Ecto neural progenitor cell (in vitro differentiated cells): Measurements from ENCODE around the gene DOCK10.

Experiments used
- DNase-seq: peaks from one replicate; pipeline ENCODE4 v3.0.0-alpha.2; 2018; ENCODE audit warnings: low spot score

The DOCK10 gene

GRCh38 chr2:224876522-224876921, 165.7 kb downstream of the DOCK10 start:
- DNase-seq, result no peak

DNA sequence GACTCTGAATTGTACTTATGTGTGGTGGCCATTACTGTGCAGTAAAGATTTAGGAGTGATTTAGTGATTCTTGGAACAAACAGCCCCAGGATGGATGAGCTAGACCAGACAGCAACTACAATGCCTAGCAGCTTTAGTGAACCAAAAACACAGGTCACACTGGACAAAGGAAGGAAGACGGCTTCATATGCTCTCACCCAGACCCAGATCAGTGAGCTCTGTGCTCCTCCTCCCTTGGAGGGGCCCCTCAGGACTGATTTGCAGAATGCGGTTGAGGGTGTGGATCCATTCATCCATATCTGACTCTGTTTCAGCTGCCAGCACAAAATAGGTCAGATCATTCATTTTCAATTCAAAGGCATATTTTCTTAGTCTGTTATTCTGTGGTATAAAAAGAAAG, 166.4 kb downstream of the DOCK10 start:
- DNase-seq, result no peak

- no peak for DNase-seq
Measured at GRCh38 chr2:224875153-224875552, 167.1 kb downstream of the DOCK10 start.

GRCh38 chr2:224871813-224872212, 170.5 kb downstream of the DOCK10 start:
- DNase-seq, result no peak

- DNase-seq, result no peak
Measured at GRCh38 chr2:224870341-224870740, 171.9 kb downstream of the DOCK10 start.

GRCh38 chr2:224869601-224870233, 172.6 kb downstream of the DOCK10 start:
- DNase-seq, result no peak

GRCh38 chr2:224865016-224865415, 177.3 kb downstream of the DOCK10 start:
- DNase-seq, result no peak

DNA sequence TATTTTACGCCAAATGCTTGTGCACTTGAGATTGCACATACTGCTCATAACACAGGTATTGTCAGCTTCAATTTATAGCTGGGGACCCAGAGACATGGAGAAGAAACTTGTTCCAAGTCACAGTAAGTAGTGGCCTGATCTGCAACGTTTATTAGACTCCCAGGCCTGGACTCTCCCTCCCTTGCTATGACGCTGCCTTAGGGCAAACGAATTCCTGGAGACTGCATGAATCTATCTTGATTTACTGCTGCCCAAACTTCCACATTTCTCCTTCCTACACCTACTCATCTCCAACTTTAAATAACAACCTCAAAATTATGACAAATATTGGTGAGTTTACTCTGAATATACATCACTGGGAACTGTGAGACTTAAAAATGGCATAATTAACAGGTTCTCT, 181.0 kb downstream of the DOCK10 start:
- no peak for DNase-seq

GRCh38 chr2:224860786-224861185, 181.5 kb downstream of the DOCK10 start:
- no peak for DNase-seq

- no peak for DNase-seq
Measured at GRCh38 chr2:224851811-224852210, 190.5 kb downstream of the DOCK10 start.

- no peak for DNase-seq
Measured at GRCh38 chr2:224850081-224850480, 192.2 kb downstream of the DOCK10 start.

GRCh38 chr2:224849264-224849663, 193.0 kb downstream of the DOCK10 start:
- DNase-seq, result no peak

DNA sequence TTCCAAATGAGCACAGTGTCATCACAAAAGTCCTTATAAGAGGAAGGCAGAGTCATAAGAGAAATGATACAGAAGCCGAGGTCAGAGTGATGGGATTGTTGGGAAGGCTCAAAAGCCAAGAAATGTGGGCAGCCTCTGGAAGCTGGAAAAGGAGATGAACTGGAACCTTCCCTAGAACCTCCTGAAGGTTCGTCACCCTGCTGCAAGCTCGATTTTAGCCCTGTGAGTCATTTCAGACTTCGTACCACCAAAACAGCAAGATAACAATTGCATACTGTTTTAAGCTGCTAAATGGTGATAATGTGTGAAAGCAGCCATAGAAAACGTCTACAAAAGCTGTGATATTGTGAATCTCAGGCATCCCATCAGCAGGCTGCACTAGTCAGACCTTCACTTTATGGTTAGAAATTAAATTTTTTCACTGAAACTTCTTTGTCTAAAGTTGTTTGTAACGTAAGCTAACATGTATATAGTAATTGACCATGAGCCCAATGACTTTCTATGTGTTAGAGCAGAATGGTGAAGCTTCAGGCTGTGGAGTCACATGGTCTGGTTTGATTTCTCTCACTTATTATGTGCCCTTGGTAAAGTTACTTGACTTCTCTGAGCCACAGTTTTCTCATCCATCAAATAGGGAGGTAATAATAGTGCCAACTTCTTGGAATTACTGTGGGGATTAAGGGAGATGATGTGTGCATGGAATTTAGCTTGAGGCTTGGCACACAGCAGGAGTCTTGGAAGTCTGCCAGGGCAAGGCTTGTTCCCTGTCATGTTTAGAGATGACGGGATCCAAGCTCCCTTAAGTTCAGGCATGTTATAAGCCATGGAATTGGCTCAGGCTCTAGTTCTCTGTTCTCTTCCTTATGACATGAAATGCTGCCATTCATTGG, 194.1 kb downstream of the DOCK10 start:
- no peak for DNase-seq

DNA sequence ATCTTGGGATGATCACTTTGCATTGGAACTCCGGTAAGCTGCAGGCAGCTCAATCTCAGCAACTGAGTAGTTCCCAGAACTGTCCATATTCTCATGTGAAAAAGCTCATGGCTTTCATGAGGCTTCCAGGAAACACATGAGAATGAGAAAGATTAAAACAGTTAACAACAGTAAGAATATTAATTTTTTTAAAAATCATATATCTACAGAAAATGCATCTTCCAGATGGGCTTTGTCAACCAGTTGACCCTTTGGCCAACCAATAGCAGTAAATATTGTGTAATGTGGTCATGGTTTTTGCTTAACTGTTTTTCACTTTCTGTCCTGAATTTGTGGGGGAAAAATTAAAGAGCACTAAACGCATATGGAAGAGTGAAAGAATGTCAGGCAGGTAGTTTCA, 194.9 kb downstream of the DOCK10 start:
- no peak for DNase-seq

DNA sequence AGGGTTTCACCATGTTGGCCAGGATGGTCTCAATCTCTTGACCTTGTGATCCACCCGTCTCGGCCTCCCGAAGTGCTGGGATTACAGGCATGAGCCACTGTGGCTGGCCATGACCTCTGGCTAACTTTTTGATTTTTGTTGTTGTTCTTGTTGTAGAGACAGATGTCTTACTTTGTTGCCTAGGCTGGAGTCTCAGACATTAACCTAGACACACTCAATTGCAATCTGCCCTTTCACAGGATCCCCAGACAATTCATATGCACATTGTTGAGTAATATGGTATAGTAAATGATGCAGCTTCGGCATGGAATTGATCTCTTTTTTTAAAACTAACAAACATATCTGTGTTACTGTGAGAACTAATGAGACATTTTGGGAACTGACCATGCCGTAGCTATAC, 195.6 kb downstream of the DOCK10 start:
- DNase-seq, result no peak

DNA sequence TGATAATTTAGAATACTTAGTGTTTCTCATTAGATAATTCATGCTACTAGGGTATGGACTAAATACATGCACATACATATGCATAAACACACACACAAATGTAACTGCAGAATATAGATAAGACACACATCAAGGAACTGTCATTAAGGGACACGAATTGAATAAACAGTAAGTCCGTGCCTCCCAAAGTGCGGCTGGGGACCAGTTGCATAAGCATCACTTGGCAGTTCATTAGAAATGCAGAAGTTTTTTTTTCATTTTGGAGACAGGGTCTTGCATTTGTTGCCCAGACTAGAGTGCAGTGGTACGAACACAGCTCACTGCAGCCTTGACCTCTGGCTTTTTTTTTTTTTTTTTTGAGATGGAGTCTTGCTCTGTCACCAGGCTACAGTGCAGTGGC, 196.1 kb downstream of the DOCK10 start:
- DNase-seq, result no peak

DNA sequence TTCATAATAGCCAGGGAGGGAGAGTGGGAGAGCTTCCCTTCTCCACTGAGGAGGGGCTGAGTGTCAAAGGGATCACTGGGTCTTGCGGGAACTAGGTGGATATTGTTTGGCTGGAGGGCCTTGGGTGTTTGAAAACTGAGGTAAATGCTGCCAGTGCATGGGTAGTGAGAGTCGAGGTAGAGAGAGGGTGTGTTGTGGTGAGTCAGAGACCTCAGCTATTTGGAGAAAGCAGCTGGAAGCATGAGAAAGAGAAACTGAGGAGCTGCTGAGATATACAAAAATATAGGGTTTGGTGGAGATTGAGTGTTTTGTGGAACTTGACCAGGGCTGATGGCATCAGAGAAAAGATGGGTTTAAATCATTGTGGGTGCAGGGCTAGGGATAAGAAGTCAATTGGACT, 199.1 kb downstream of the DOCK10 start:
- DNase-seq, result no peak

GRCh38 chr2:224841910-224842309, 200.4 kb downstream of the DOCK10 start:
- no peak for DNase-seq

GRCh38 chr2:224838335-224838734, 203.9 kb downstream of the DOCK10 start:
- DNase-seq, result no peak

- no peak for DNase-seq
Measured at GRCh38 chr2:224837558-224837957, 204.7 kb downstream of the DOCK10 start.

DNA sequence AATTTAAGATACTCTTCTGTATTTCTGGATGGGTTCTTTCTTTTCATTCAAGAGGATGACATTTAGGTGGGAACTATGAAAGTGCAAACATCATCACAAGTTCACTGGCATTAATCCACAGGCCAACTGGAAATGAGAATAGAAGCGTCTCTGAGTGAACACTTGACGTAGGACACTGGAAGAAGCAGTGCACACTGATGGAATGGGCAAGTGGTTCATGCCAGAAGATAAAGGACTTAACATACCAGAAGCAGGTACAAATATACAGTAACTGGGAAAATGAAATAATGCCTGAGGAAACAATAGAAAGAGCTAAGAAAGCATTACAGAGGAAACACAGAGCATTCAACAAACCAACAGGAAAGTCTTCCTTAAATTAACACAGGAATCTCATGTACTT, 205.2 kb downstream of the DOCK10 start:
- no peak for DNase-seq

- DNase-seq, result no peak
Measured at GRCh38 chr2:224836263-224836662, 206.0 kb downstream of the DOCK10 start.

- no peak for DNase-seq
Measured at GRCh38 chr2:224835405-224835804, 206.9 kb downstream of the DOCK10 start.

DNA sequence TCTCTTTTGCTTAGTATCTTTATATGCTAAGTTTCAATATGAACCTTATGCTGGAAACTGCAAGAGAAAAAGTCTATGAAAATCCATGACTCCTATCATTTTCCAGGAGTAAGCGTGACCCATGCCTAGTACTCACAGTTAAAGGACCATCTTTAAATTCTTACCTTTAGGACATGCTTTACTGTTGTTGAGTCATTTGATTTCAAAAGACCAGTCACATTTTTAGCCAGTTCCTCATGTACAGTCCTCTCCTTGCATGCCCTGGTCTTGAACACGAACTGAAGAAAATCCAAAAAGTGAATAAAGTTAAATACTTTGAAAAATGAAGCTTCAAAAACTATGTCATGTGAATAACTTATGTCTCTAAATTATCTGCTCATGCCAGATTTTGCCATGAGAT, 208.3 kb downstream of the DOCK10 start:
- no peak for DNase-seq
